Measurements from ENCODE around the gene STX10. TPM values are rescaled to one million over a fixed set of nuclear protein-coding genes. Genes with fewer than 3 reads are reported as not detected.
"Not testable (repeated sequence)": the region's sequence is repeated elsewhere in the genome, so short reads cannot be mapped to it uniquely, and the experiment has no call there.

Gene STX10
- total RNA-seq, 1 experiment from 2014 or later = 56.9 TPM

DNA sequence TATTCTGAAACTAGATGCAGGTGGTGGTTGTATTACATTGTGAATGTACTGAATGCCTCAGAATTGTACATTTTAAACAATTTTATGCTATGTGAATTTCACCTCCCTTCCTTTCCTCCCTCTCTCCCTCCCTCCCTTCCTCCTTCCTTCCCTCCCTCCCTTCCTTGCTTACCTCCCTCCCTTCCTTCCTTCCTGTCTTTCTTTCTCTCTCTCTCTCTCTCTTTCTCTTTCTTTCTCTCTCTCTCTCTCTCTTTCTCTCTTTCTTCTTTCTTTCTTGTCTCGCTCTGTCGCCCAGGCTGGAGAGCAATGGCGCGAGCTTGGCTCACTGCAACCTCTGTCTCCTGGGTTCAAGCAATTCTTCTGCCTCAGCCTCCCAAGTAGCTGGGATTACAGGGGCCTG is 37.2 kb upstream of the STX10 start:
- TF ChIP-seq SOX15 (CRISPR knock-in tag; IDR thresholded peaks at IDR 0.05) (no peak), FOXJ3 (CRISPR knock-in tag; IDR thresholded peaks at IDR 0.05; ENCODE audit: borderline replicate concordance) (no peak), SMAD3 (CRISPR knock-in tag; IDR thresholded peaks at IDR 0.05; ENCODE audit: borderline replicate concordance) (no peak), GTF2I (CRISPR knock-in tag; conservative IDR thresholded peaks at IDR 0.05) (no peak), ZNF219 (CRISPR knock-in tag; IDR thresholded peaks at IDR 0.05; ENCODE audit: borderline replicate concordance) (no peak), ZNF396 (CRISPR knock-in tag; IDR thresholded peaks at IDR 0.05; ENCODE audit: borderline replicate concordance) (no peak), TP53 (CRISPR knock-in tag; IDR thresholded peaks at IDR 0.05) (no peak), SP1 (CRISPR knock-in tag; conservative IDR thresholded peaks at IDR 0.05) (no peak), GRHL2 (CRISPR knock-in tag; IDR thresholded peaks at IDR 0.05; ENCODE audit: insufficient replicate concordance, severe bottlenecking) (no peak), ATF1 (CRISPR knock-in tag; IDR thresholded peaks at IDR 0.05) (no peak), PRRX2 (CRISPR knock-in tag; IDR thresholded peaks at IDR 0.05) (no peak), USF1 (CRISPR knock-in tag; IDR thresholded peaks at IDR 0.05) (no peak), ZNF121 (CRISPR knock-in tag; IDR thresholded peaks at IDR 0.05) (no peak), HMGXB4 (CRISPR knock-in tag; IDR thresholded peaks at IDR 0.05) (no peak), TEAD4 (CRISPR knock-in tag; IDR thresholded peaks at IDR 0.05) (no peak), ATF2 (CRISPR knock-in tag; IDR thresholded peaks at IDR 0.05; ENCODE audit: borderline replicate concordance, low read depth) (no peak)
- TF ChIP-seq, protein P1, sequence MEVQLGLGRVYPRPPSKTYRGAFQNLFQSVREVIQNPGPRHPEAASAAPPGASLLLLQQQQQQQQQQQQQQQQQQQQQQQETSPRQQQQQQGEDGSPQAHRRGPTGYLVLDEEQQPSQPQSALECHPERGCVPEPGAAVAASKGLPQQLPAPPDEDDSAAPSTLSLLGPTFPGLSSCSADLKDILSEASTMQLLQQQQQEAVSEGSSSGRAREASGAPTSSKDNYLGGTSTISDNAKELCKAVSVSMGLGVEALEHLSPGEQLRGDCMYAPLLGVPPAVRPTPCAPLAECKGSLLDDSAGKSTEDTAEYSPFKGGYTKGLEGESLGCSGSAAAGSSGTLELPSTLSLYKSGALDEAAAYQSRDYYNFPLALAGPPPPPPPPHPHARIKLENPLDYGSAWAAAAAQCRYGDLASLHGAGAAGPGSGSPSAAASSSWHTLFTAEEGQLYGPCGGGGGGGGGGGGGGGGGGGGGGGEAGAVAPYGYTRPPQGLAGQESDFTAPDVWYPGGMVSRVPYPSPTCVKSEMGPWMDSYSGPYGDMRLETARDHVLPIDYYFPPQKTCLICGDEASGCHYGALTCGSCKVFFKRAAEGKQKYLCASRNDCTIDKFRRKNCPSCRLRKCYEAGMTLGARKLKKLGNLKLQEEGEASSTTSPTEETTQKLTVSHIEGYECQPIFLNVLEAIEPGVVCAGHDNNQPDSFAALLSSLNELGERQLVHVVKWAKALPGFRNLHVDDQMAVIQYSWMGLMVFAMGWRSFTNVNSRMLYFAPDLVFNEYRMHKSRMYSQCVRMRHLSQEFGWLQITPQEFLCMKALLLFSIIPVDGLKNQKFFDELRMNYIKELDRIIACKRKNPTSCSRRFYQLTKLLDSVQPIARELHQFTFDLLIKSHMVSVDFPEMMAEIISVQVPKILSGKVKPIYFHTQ (CRISPR knock-in tag; IDR thresholded peaks at IDR 0.05) = no peak
- TF ChIP-seq, protein P2, sequence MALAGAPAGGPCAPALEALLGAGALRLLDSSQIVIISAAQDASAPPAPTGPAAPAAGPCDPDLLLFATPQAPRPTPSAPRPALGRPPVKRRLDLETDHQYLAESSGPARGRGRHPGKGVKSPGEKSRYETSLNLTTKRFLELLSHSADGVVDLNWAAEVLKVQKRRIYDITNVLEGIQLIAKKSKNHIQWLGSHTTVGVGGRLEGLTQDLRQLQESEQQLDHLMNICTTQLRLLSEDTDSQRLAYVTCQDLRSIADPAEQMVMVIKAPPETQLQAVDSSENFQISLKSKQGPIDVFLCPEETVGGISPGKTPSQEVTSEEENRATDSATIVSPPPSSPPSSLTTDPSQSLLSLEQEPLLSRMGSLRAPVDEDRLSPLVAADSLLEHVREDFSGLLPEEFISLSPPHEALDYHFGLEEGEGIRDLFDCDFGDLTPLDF (CRISPR knock-in tag; IDR thresholded peaks at IDR 0.05) = no peak
- TF ChIP-seq, protein P3, sequence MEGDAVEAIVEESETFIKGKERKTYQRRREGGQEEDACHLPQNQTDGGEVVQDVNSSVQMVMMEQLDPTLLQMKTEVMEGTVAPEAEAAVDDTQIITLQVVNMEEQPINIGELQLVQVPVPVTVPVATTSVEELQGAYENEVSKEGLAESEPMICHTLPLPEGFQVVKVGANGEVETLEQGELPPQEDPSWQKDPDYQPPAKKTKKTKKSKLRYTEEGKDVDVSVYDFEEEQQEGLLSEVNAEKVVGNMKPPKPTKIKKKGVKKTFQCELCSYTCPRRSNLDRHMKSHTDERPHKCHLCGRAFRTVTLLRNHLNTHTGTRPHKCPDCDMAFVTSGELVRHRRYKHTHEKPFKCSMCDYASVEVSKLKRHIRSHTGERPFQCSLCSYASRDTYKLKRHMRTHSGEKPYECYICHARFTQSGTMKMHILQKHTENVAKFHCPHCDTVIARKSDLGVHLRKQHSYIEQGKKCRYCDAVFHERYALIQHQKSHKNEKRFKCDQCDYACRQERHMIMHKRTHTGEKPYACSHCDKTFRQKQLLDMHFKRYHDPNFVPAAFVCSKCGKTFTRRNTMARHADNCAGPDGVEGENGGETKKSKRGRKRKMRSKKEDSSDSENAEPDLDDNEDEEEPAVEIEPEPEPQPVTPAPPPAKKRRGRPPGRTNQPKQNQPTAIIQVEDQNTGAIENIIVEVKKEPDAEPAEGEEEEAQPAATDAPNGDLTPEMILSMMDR (IDR thresholded peaks at IDR 0.05) = no peak
- ATAC-seq = no peak
- Mint-ChIP-seq H3K27me3 (ENCODE audit: low read depth) (no peaks in the 10 kb centered on the region), H3K27ac (no peak overlapping the region), H3K4me3 (no peak overlapping the region), H3K9me3 (0 out of 2 replicates have a peak, but pooled peaks cover 3% of the 10 kb centered on the region), H3K36me3 (no peaks in the 10 kb centered on the region), H3K4me1 (peaks cover 4% of the 10 kb centered on the region; the same call in 1 of the 2 replicates)
- POLR2A ChIA-PET = no interaction called here
- no peak for DNase-seq (ENCODE audit: low spot score)
- CTCF ChIA-PET = interaction anchor here (0.6 to 2.5 kb wide), 3 partner anchors 8 to 574 kb away, joined by 4 to 28 read pairs (median 6); no protein-coding TSS in a partner anchor

GRCh38 chr19:13186688-13187087 is 36.5 kb upstream of the STX10 start:
- H3K27ac Mint-ChIP-seq; H3K9me3 Mint-ChIP-seq; H3K27me3 Mint-ChIP-seq (ENCODE audit: low read depth); H3K36me3 Mint-ChIP-seq; H3K4me1 Mint-ChIP-seq; DNase-seq (ENCODE audit: low spot score); H3K4me3 Mint-ChIP-seq; ATAC-seq: not testable (repeated sequence)
- POLR2A ChIA-PET = interaction anchor here (1.1 to 1.2 kb wide), 2 partner anchors 25 to 34 kb away, joined by 4 to 8 read pairs; no protein-coding TSS in a partner anchor
- CTCF ChIA-PET = interaction anchor here (1.0 to 2.5 kb wide), 3 partner anchors 8 to 61 kb away, joined by 3 to 28 read pairs (median 8); no protein-coding TSS in a partner anchor

Measured in WTC11 (cell line).